Measurements from ENCODE around the gene MAPKAPK2.

DNA sequence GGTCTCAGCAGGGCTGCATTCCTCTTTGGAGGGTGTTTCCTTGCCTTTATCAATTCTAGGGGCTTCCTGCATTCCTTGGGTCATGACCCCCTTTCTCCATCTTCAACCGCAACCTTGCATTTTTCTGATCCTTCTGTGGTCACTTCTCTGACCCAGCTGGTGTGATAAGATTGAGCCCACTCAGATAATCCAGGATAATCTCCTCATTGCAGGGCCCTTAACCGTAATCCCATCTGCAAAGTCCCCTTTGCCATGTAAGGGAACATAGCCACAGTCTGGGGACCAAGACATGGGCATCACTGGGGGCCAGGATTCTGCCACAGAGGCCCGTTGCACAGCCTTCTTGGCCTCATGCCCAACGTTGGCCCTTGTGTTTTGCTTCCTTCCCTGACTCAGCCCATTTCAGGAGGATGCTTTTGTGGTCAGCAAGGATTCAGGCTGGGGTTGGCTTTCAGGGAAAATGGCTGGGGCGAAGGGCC lies 50.9 kb downstream of the MAPKAPK2 start:
- TF ChIP-seq, protein P1, sequence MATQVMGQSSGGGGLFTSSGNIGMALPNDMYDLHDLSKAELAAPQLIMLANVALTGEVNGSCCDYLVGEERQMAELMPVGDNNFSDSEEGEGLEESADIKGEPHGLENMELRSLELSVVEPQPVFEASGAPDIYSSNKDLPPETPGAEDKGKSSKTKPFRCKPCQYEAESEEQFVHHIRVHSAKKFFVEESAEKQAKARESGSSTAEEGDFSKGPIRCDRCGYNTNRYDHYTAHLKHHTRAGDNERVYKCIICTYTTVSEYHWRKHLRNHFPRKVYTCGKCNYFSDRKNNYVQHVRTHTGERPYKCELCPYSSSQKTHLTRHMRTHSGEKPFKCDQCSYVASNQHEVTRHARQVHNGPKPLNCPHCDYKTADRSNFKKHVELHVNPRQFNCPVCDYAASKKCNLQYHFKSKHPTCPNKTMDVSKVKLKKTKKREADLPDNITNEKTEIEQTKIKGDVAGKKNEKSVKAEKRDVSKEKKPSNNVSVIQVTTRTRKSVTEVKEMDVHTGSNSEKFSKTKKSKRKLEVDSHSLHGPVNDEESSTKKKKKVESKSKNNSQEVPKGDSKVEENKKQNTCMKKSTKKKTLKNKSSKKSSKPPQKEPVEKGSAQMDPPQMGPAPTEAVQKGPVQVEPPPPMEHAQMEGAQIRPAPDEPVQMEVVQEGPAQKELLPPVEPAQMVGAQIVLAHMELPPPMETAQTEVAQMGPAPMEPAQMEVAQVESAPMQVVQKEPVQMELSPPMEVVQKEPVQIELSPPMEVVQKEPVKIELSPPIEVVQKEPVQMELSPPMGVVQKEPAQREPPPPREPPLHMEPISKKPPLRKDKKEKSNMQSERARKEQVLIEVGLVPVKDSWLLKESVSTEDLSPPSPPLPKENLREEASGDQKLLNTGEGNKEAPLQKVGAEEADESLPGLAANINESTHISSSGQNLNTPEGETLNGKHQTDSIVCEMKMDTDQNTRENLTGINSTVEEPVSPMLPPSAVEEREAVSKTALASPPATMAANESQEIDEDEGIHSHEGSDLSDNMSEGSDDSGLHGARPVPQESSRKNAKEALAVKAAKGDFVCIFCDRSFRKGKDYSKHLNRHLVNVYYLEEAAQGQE (IDR thresholded peaks at IDR 0.05; ENCODE audit: borderline replicate concordance), result no peak
- TF ChIP-seq, protein P2, sequence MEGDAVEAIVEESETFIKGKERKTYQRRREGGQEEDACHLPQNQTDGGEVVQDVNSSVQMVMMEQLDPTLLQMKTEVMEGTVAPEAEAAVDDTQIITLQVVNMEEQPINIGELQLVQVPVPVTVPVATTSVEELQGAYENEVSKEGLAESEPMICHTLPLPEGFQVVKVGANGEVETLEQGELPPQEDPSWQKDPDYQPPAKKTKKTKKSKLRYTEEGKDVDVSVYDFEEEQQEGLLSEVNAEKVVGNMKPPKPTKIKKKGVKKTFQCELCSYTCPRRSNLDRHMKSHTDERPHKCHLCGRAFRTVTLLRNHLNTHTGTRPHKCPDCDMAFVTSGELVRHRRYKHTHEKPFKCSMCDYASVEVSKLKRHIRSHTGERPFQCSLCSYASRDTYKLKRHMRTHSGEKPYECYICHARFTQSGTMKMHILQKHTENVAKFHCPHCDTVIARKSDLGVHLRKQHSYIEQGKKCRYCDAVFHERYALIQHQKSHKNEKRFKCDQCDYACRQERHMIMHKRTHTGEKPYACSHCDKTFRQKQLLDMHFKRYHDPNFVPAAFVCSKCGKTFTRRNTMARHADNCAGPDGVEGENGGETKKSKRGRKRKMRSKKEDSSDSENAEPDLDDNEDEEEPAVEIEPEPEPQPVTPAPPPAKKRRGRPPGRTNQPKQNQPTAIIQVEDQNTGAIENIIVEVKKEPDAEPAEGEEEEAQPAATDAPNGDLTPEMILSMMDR (IDR thresholded peaks at IDR 0.05; ENCODE audit: poor library complexity, severe bottlenecking), result no peak
